ENCODE data around the gene FHDC1.

Gene FHDC1

DNA sequence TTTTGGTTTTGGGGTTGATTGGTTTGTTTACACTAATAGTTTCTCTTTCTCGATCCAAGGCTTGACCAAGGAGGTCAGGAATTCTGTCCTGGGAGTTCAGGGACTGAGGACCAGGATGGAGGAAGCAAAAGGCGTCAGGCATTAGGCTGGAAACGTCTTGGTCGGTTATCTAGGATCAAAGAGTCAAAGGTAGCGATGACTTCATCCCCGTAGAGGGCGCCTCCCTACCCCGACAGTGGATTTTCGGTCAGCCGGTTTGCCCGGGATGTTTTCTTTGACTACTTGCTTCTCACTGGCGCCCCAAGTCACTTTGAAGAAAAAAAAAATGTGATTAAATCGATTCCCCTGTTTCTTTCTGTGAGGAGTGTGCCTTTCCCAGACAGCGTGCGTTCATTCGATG, 980 bp upstream of the FHDC1 start:
- DNase-seq (ENCODE audit: low spot score) = no peak

DNA sequence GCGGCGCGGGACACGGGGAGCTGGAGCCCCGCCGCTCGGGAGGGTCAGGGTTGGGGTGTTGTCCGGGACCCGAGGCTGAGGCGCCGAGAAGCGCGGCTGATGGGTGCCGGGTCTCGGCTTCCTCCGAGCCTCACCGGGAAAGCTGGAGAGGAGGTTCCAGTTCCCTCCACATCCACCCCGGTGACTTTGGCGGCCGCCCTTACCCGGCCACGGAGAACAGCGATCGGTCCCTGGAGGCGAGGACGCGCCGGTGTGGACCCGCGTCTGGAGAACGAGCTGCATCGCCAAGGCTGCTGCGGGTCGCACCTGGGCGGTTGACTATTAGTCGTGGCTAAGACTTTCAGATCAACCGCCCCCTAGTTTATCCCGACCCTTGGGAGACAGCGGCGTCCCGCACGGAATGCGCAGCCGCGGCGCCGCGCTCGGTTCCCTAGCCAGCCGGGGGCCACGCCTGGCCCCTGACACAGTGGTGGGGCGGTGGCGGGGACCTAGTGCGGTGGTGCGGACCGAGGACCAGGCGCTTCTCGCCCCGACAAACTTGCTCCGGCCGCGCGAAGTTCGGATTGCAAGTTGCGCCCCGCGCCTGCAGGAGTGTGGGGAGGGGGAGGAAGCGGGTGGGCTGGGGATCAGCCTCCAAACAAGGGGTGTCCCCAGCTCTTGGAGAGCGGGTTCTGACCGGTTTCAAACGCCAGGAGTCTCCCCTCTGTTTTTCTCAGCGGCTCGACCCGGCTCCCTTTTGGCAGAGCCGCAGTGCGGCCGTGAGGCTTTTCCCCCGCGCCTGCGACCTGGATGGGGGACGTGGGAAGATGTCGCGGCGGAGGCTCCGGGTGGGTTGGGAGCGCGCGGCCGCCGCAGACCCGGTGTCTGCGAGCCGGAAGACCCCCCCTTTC, 568 bp downstream of the FHDC1 start:
- DNase-seq (ENCODE audit: low spot score) = peak; percentile 62

DNA sequence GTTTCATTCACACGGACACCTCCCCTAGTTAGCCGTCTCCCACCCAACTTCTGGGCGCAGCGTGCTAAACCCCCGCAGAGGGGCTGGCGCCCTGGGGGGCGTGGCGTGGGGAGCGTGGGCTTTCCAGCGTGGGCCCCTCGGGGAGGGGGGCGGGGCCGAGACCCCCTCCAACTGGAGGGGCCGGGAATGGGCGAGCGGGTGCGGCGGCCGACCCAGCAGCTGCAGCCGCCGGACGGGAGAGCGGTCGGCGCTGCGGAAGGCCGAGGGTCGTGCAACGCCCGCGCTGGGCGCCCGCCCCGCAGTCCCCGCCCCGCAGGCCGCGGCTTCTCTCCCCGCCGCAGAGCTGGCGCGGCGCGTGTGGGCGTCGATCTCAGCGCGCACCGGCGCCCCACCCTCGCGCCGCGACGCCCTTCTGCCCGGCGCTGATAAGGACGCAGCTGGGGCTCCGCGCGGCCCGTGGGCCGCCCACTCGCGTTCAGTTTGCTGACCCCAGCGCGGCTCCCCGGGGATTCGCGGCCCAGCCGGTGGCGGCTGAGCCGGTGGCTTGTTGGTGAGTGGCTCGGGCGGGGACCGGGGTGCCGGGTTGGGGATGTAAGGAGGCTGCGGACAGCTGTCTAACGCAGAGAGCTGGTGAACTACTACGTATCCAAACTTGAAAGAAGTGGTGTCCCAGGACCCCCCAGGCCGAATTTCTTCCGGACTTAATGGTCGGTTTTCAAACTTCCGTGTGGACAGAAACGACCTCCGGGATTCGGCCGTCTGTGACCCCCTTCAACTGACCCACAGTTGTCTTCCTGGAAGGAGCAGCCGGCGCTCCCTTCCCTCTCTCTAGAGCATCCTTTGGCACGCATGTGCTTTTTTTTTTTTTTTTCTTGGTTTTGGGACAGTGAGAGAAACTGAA, 1.5 kb downstream of the FHDC1 start:
- peak; percentile 55 for DNase-seq (ENCODE audit: low spot score)

DNA sequence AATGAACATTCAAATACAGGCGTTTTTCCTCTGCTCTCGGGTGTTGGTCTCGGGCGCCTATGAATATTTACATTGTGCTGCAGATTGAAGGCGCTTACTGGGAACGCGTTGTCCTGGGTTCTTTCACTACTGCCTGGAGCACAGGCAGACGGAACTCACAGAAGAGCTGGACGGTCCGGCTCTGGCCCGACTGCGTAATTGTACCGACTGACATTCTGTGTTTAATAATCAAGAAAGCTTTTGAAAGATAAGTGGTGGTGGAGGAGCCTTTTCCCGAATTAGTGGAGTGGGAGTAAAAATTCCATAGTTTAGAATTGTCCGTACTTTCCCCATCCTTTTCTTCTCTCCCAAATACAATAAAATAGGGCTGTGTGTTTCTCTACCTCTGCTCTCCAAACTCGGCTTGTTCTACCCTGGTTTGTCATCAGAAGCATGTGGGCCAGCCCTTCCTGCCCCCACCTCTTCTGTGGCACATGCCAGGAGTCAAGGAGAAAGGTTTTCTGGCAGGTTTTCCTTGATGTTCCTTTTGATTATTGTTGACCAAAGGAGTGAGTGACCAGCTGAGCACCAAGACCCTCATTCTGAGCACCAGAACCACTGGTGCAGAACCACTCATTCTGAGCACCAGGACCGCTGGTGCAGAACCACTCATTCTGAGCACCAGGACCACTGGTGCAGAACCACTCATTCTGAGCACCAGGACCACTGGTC, 2.3 kb downstream of the FHDC1 start:
- DNase-seq (ENCODE audit: low spot score) = no peak

DNA sequence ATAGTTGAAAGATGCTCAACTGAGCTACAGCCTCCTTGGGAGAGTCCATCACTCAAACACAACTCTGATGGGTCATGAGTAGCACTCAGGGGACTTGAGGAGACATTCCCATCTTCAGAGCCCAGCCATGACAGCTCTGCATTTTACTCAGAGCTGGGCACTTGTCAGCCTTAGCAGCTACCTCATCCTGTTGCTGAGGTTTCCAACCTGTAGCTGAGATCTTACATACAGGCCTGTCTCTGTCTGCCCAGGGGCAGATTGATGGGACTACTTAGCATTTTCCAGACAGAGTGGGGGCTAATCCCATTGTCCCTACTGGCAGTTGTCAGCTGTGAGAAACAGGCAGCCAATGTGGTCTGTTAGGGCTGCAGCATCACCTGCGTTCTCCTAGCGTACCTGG, 3.5 kb downstream of the FHDC1 start:
- no peak for DNase-seq (ENCODE audit: low spot score)

DNA sequence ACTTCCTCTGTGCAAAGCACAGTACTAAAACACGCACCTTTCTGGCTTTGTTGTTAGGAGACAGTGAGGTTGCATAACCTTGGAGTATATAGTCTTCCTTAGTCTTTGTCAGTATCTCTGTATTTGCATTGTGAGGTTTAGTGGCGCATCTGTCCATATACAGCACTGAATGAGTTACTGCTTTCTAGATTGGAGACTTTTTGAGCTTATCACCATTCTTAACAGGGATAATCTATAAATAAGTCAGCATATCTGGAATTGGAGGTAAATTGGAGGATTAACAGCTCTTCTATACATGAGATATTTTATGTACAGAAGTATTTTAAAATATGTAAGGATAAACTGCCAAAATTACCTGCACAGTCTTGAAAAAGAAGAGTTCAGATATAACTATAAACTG, 4.3 kb downstream of the FHDC1 start:
- DNase-seq (ENCODE audit: low spot score) = no peak

DNA sequence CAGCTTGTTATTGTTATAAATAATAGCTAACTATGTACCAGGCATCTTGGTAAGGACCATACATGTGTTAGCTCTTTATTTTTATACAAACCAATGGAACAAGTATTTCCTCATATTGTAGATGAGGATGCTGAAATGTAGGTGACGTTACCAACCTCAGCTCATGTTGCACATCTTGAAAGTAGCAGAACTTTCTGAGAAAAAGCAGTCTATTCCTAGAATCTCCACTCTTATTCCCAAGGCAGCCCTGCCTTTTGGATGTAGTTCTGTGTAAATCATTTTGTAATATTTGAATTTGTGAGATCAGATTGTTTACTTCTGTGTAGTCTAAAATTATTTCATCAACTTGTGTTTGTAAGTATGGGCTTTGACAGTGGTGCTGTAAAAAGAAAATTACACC, 5.3 kb downstream of the FHDC1 start:
- no peak for DNase-seq (ENCODE audit: low spot score)

DNA sequence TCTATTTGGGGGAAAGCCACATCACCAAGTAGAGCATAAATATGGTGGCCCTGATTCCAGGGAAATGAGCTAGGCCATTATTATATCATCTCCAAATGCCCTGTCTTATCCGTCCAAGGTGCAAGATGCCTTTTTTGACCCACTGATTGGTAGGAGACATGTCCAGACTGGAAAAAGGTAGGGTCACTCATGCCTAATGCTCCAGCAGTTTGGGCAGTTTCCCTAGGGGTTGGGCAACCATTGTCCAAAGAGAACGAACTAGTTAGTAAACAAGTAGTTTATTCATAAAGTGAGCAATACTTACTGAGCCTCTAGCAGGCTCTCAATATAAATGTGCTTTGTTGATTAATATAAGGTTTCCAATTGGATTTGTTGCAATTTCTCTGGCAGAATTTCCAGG, 6.2 kb downstream of the FHDC1 start:
- DNase-seq (ENCODE audit: low spot score) = no peak

DNA sequence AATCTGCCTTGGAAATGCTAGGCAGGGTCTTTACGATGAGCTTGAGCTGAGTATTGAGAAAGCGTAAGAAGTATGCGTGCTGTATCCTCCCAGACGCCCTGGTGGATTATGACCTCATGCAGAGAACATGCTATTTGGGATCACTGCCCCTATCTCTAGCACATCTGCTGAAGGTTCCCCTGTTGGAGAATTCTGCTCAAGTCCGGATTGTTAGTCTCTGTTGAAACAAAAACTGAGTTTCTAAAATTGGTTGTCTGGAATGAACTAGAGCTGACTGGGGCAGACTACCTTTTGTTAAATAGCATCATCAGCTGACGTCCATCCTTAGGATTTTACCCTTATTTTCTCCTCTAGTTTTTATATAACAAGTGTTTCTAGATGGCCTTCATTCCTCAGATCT, 7.5 kb downstream of the FHDC1 start:
- DNase-seq (ENCODE audit: low spot score) = peak; percentile 61

DNA sequence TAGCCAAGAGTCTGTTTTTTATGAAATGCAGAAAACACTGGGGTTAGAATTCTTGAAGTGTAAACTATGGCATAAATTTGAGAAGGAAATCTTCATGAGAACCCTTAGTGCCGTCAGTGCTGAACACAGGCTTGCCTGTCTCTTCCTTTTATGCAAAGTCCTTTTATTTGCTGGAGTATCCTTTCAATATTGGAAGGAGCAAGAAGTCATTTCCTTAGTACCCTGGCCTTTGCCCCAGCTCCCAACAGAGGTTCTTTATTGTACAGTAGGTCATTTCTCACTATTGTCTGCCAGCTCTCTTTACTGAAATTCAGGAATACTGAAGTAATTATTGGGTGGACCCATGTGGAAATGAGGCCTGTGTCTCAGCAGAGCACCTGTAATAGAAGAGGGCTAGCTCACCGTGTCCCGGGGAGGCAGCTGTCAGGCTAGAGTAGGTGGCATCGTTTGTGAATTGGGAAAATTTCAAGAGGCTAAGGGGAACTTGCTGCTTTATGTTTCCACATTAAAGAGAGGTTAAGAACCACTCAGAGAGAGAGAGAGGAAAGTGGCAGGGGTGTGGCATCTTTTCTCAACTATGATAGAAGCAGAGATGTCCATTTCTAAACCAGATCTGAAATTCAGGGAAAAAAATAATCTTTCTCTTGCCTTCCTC, 8.7 kb downstream of the FHDC1 start:
- no peak for DNase-seq (ENCODE audit: low spot score)

DNA sequence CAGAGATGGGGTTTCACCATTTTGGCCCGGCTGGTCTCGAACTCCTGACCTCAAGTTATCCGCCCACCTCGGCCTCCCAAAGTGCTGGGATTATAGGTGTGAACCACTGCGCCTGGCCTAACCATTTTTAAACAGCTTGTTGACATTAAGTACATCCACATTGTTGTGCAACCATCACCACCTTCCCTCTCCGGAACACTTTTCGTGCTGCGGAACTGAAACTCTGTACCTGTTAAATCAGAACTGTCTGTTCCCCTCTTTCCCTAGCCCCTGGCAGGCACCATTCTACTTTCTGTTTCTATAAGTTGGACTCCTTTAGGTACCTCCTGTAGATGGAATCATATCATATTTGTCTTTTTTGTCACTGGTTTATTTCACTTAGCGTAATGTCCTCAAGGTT, 9.5 kb downstream of the FHDC1 start:
- no peak for DNase-seq (ENCODE audit: low spot score)

DNA sequence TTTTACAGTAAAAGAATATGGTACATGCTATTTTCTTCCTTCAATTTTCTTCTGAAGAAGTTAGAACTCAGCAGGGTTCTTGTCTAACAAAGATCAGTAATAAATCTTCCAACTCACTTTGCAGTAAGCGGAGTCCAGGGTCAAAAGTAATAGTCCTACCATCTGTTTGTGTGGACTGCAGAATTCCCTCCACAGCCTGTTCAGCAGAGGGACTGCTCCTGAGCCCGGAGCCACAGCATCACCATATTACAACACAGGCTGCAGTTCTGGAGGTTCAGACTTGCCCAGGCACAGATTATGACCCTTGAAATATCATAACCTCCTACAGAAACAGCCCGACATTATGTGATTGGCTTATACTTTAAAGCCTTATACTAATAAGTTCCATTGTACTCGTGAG, 10.3 kb downstream of the FHDC1 start:
- no peak for DNase-seq (ENCODE audit: low spot score)

DNA sequence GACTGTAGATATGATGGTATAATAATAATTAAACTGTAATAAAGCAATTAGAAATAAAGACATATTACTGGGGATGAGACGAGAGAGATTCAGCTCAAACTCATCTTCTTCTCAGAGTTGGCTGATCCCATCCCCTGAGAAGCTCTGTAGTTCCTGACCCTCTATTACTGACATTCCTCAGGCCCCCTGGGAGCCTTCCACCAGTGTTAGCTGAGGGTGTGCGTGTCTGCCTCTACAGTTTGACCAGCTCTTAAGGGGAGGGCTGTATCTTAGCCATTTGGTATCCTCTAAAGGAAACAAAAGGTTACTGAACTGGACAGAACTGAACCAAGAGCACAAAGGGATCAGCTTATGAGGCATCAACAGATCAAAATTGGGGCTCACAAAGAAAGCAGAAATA, 11.2 kb downstream of the FHDC1 start:
- DNase-seq (ENCODE audit: low spot score) = no peak

DNA sequence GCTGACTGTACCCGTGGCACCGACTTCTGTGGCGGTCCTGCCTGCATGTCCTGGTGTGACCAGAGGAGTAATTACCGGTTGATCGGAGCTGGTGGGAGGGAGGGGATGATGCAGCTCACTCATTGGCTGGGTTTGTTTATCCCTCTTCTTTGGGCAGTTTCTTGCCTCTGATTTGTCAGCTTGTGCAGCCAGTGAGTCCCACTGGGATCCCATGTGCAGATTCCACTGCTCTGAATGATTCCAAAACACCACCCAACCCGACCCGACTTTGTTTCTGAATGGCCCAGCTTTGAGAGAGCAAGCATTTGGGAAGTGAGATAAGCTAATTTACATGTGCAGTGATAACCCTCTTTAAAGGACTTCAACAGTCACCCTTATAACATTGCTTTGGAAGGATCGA, 13.8 kb downstream of the FHDC1 start:
- no peak for DNase-seq (ENCODE audit: low spot score)

DNA sequence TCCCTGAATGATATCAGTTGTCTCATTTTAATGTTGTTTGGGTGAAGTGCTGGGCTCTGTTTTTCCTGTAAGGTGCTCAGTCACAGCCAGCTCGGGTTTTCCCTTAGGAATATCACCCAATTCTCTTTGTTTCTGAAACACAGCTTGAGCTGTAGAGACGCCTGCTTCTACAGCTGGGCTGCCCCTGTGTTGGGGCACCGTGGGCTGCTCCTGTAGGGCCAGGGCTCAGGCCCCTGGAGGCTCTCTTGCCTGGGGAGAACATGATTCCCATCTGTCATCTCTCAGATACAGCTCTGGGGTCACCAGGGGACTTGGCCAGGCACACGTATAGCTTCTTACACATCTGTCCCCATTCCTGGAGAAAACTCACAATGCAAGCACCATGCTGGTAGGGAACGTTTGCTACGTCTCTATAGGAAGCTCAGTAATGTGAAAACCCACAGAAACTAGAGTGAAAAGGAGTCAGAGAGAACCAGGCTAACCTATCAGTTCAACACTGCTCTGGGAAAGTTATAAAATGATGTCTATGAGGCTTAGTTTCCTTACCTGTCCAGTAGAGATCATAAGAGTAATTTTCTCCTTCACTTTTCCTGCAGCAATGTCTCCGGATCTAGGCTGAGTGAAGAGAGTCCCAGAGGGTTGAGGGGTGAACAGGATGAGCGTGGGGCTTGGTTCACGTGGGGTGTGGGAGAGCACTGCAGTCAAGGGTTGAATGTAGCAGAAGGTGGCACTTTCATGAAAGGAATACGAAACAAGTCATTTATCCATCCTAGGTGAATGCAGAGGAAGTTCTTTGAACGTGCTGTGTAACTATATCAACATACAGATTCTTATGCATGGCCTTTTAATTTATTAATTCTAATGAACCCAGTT, 14.5 kb downstream of the FHDC1 start:
- DNase-seq (ENCODE audit: low spot score) = no peak

DNA sequence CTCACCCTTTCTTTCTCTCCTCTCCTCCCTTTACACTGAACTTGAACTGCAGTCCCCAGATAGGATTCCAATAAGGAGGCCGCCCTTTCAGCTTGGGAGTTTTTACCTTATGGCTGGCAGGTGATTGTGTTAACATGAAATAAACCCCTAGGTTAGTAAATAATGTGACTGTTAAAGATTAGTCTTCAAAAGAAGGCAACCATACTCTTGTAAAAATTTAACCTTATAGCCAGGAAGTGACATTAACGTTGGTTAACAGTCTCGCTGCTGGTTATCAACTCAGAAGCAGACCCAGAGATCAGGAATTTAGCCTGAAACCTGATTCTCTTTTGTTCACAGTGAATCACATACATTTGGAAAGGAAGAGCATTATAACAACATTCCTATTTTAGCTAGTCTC, 15.2 kb downstream of the FHDC1 start:
- DNase-seq (ENCODE audit: low spot score) = no peak

DNA sequence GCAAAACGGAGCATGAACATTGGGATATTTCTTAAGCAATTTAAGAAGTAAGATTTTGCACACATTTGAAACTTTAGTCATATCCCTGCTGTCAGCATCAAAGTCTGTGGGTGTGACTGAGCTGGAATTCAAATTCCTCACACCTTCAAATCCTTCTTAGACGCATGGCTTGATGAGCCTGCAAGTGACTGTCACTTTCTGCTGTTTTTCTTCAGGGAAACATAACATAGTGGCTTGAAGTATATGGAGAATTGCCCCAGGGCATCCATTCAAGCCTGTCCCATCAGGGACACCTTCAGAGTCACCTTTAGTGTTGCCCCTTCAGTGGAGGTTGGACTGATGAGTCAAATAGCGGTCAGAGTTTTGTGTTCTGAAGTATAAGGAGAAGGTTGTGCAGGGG, 17.4 kb downstream of the FHDC1 start:
- DNase-seq (ENCODE audit: low spot score) = no peak

DNA sequence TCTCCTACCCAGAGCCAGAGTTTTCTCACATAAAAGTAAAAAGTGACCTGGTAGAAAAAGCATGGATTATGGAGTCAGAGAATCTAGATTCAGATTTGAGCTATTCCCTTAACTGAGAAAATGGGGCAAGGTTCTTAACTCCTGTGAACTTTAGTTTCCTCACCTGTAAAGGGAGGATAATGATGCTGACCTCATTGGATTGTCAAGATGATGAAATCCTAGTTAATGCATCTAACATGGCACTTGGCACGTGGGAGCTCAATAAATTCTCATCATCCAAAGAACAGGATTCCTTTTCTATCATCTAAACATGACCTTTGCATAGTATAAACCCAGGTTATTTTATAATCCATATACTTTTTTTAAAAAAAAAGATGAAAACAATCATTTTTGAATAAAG, 18.6 kb downstream of the FHDC1 start:
- no peak for DNase-seq (ENCODE audit: low spot score)

DNA sequence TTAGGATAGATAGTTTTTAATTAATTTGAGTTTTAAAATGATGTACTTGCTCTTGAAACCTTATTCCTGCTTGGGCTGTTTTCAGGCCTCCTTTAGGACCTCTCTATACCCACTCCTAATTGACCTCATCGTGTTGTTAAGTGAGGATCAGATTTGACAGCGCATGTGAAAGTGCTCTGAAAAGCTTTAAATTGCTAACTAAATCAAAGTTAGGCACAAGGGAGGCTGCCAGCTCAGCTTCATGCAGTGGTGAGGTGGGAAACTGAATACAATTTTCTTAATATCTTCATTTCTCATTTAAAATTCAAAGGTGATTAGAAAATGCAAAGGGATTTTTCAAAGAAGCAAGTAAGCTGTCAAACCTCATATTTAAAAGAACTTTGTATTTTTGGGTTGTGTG, 20.0 kb downstream of the FHDC1 start:
- DNase-seq (ENCODE audit: low spot score) = no peak

DNA sequence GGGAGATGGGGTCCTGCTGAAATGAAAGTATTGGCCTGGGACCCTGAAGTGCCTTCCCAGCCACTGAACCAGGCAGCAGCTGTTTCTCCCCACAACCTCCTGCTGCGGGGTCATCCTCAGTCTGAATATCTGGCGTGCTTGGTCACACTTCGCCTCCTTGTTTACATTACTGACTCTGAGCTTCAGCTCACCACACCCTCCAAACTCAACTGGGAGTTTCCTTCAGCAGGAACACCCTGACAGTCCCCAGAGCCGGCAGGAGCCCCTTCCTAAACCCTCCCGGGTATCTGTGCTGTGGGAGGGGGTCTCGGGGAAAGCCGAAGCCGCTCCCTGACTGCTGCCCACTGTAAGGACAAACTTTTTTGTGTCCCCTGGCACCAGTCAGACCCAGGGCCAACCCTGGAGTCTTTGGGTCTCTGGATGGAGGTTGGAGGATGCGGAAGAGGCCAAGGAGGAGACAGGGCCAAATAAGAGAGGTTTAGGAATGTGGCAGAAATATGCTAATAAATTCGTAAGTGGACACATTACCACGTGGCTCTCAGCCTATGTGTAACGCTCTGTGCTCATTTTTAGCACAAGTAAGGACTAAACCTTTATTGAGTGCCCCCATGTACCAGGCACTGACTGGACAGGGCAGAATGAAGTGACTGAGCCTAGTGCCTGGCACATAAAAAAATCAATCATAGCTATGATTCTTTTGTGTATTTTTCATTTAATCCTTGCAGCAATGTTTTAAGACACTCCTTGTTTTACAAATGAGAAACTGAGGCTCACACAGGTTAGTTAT, 20.7 kb downstream of the FHDC1 start:
- DNase-seq (ENCODE audit: low spot score) = peak; percentile 78

All from AG08396 (cell line).